Testis (tissue), 3 donors: Measurements from ENCODE around the gene SLC2A14. TPM values are rescaled to one million over a fixed set of nuclear protein-coding genes. Genes with fewer than 3 reads are reported as not detected.
"Not testable (repeated sequence)": the region's sequence is repeated elsewhere in the genome, so short reads cannot be mapped to it uniquely, and the experiment has no call there.

Source experiments
- DNase-seq: peaks from one replicate; pipeline ENCODE4 v3.0.0-alpha.2; 2019
- H3K27ac ChIP-seq, 2 donors: fragments of 200-600 bp; sonication (generic); one replicate each; pipeline ENCODE4 v1.5.1; 2019
- H3K27me3 ChIP-seq: fragments of 200-600 bp; sonication (generic); one replicate; pipeline ENCODE4 v1.5.1; 2019
- H3K36me3 ChIP-seq: fragments of 200-600 bp; sonication (generic); one replicate; pipeline ENCODE4 v1.5.1; 2017; ENCODE audit warnings: low read depth; ENCODE audit errors: missing control alignments
- H3K4me1 ChIP-seq: fragments of 200-600 bp; sonication (generic); one replicate; pipeline ENCODE4 v1.5.1; 2019
- H3K4me3 ChIP-seq, 2 donors: fragments of 200-600 bp; sonication (generic); one replicate each; pipeline ENCODE4 v1.5.1; 2017 to 2019
- H3K9me3 ChIP-seq: fragments of 200-600 bp; sonication (generic); one replicate; pipeline ENCODE4 v1.5.1; 2017
- CTCF ChIP-seq, 3 experiments: fragments of 450-650 bp in 2 of 3; fragments of 200-600 bp in 1 of 3; sonication (generic) in 1 of 3; IDR thresholded peaks; one replicate each; pipeline ENCODE4 v1.5.1; 2016 to 2019; ENCODE audit warnings: antibody characterized with exemption in 3 of 3, mild to moderate bottlenecking in 2 of 3, moderate library complexity in 1 of 3
- POLR2A ChIP-seq: fragments of 450-650 bp; IDR thresholded peaks from one replicate; pipeline ENCODE4 v1.6.1; 2017; ENCODE audit warnings: antibody characterized with exemption, mild to moderate bottlenecking, moderate library complexity
- WGBS, 2 donors: methylation state at CpG; one replicate each; pipeline ENCODE4 v1.1.5; 2018; 5-methylcytosine and 5-hydroxymethylcytosine counted together
- intact Hi-C: fragments of 100-400 bp; cut with DNase I; formaldehyde crosslinking; loops from one replicate; pipeline ENCODE4 v1.15.1; 2023; ENCODE audit warnings: low total_unique reads
- polyA plus RNA-seq: library from polyadenylated mRNA; stranded (reverse); fragments of 350-450 nt; fragmentation: Illumina TruSeq; extraction: RNeasy Lipid Tissue Mini Kit (QIAGEN cat#74804); gene quantifications from one replicate; pipeline ENCODE4 v1.2.3, GENCODE V29; 2014; ENCODE audit warnings: low read depth, low replicate concordance; ENCODE audit not compliant: insufficient read depth
- total RNA-seq, 2 donors: library from RNA; depleted of rRNA; stranded (reverse); fragments of >200 nt; gene quantifications; one replicate each; pipeline ENCODE4 v1.2.3, GENCODE V29; 2016

SLC2A14 gene
- total and polyA plus RNA-seq, 3 donors from 2014 or later: 51.5 to 203 (median 54.3) TPM

- no peak overlapping the region for H3K4me3 ChIP-seq
- 74 to 75% methylated on average over 2 of the region's 2 CpGs for WGBS, 2 donors
- H3K36me3 ChIP-seq: no peaks in the 10 kb centered on the region
- H3K27me3 ChIP-seq: no peaks in the 10 kb centered on the region
- H3K9me3 ChIP-seq: no peaks in the 10 kb centered on the region
- intact Hi-C loops: loop anchor here (10.0 kb wide), 1 partner anchor 141 kb away; no protein-coding TSS in a partner anchor
- no peak overlapping the region for H3K27ac ChIP-seq
- DNase-seq: no peak
- TF ChIP-seq CTCF (IDR thresholded peaks at IDR 0.05): no peak
- no peak for TF ChIP-seq POLR2A
- H3K4me1 ChIP-seq: no peaks in the 10 kb centered on the region
Observed at GRCh38 chr12:7853557-7853956, 19.2 kb downstream of the SLC2A14 start.

- not testable (repeated sequence) for H3K4me3 ChIP-seq, H3K27ac ChIP-seq, H3K9me3 ChIP-seq, H3K27me3 ChIP-seq, DNase-seq, H3K4me1 ChIP-seq, H3K36me3 ChIP-seq
- intact Hi-C loops: loop anchor here (10.0 kb wide), 1 partner anchor 143 kb away; no protein-coding TSS in a partner anchor
- WGBS, 2 donors: 56 to 85% methylated on average over 3 of the region's 3 CpGs
Observed at GRCh38 chr12:7851622-7852081, 21.1 kb downstream of the SLC2A14 start.

GRCh38 chr12:7850099-7850498, 22.6 kb downstream of the SLC2A14 start:
- not testable (repeated sequence) for H3K27me3 ChIP-seq, DNase-seq, H3K4me3 ChIP-seq, H3K9me3 ChIP-seq, H3K36me3 ChIP-seq, H3K4me1 ChIP-seq, H3K27ac ChIP-seq
- intact Hi-C loops: loop anchor here (10.0 kb wide), 1 partner anchor 145 kb away; no protein-coding TSS in a partner anchor
- WGBS, 2 donors: 96% methylated on average over 5 of the region's 5 CpGs

- intact Hi-C loops, H3K27me3 ChIP-seq, H3K36me3 ChIP-seq, H3K9me3 ChIP-seq, H3K4me3 ChIP-seq, DNase-seq, H3K27ac ChIP-seq, H3K4me1 ChIP-seq: not testable (repeated sequence)
- 35 to 43% methylated on average over 2 of the region's 2 CpGs for WGBS, 2 donors
Observed at GRCh38 chr12:7848098-7848422, 24.7 kb downstream of the SLC2A14 start.

- not testable (repeated sequence) for DNase-seq, H3K27ac ChIP-seq
Observed at GRCh38 chr12:7847226-7848097, 25.3 kb downstream of the SLC2A14 start.

GRCh38 chr12:7844116-7844515, 28.6 kb downstream of the SLC2A14 start:
- no peak for DNase-seq
- Histone ChIP-seq H3K9me3 (no peaks in the 10 kb centered on the region), H3K36me3 (no peaks in the 10 kb centered on the region), H3K27ac (no peak overlapping the region), H3K4me1 (no peaks in the 10 kb centered on the region), H3K4me3 (no peak overlapping the region), H3K27me3 (no peaks in the 10 kb centered on the region)
- WGBS, 2 donors: 75 to 79% methylated on average over 5 of the region's 5 CpGs
- intact Hi-C loops: no loop called here
- TF ChIP-seq CTCF (IDR thresholded peaks at IDR 0.05) (no peak), POLR2A (no peak)

More at GRCh38 chr12:7847226-7848097, 25.3 kb downstream of the SLC2A14 start:
- H3K27me3 ChIP-seq, intact Hi-C loops, H3K4me3 ChIP-seq, H3K36me3 ChIP-seq, H3K9me3 ChIP-seq, H3K4me1 ChIP-seq: not testable (repeated sequence)
- 33 to 47% methylated on average over 4 of the region's 4 CpGs for WGBS, 2 donors

GRCh38 chr12:7843583-7843982, 29.1 kb downstream of the SLC2A14 start:
- DNase-seq, H3K36me3 ChIP-seq, H3K4me1 ChIP-seq, H3K27ac ChIP-seq, H3K4me3 ChIP-seq, H3K9me3 ChIP-seq, intact Hi-C loops, H3K27me3 ChIP-seq: not testable (repeated sequence)
- whole genome bisulfite sequencing, 2 donors: 59 to 71% methylated on average over 3 of the region's 9 CpGs

GRCh38 chr12:7843149-7843548, 29.6 kb downstream of the SLC2A14 start:
- DNase-seq, H3K4me3 ChIP-seq, H3K4me1 ChIP-seq, H3K36me3 ChIP-seq, H3K9me3 ChIP-seq, H3K27me3 ChIP-seq, H3K27ac ChIP-seq, intact Hi-C loops: not testable (repeated sequence)
- 75 to 76% methylated on average over 2 to 6 of the region's 8 CpGs for WGBS, 2 donors

GRCh38 chr12:7842444-7842843, 30.3 kb downstream of the SLC2A14 start:
- intact Hi-C loops, H3K36me3 ChIP-seq, H3K4me1 ChIP-seq, DNase-seq, H3K4me3 ChIP-seq, H3K27me3 ChIP-seq, H3K9me3 ChIP-seq, H3K27ac ChIP-seq: not testable (repeated sequence)
- WGBS, 2 donors: 95 to 100% methylated on average over 9 of the region's 9 CpGs

- H3K36me3 ChIP-seq, H3K4me1 ChIP-seq, H3K4me3 ChIP-seq, DNase-seq, H3K9me3 ChIP-seq, H3K27ac ChIP-seq, H3K27me3 ChIP-seq, intact Hi-C loops: not testable (repeated sequence)
- 64 to 76% methylated on average over 7 of the region's 7 CpGs for WGBS, 2 donors
Observed at GRCh38 chr12:7839848-7840247, 32.9 kb downstream of the SLC2A14 start.
